ENCODE data around the gene MFF. TPM values are rescaled to one million over a fixed set of nuclear protein-coding genes. Genes with fewer than 3 reads are reported as not detected.

Gene MFF
- total RNA-seq, 1 experiment from 2014 or later = 83.3 TPM

GRCh38 chr2:227337442-227337841, 12.4 kb downstream of the MFF start:
- Histone ChIP-seq H3K4me2 (ENCODE audit: insufficient read depth, insufficient read length, low read length) (no peak overlapping the region), H2BK120ac (ENCODE audit: low read depth, low read length, poor library complexity, severe bottlenecking) (no peak overlapping the region)
- no peak overlapping the region for H3K4me3 Mint-ChIP-seq

More at GRCh38 chr2:227337442-227337841, 12.4 kb downstream of the MFF start:
- DNase-seq = no peak
- H3T11ph ChIP-seq (ENCODE audit: low read length) = no peak overlapping the region
- H3K9ac ChIP-seq (ENCODE audit: extremely low read depth, insufficient read length, low read length) = no peak overlapping the region
- no peak overlapping the region for H3K14ac ChIP-seq (ENCODE audit: insufficient read depth, low read length)
- H3K23me2 ChIP-seq (ENCODE audit: insufficient read length, low read depth, low read length, poor library complexity, severe bottlenecking) = no peaks in the 10 kb centered on the region
- peaks cover 3% of the 10 kb centered on the region for H3K79me1 ChIP-seq (ENCODE audit: insufficient read depth, low read depth, low read length, poor library complexity, severe bottlenecking)
- no peak overlapping the region for H3K18ac ChIP-seq (ENCODE audit: insufficient read length, low read depth, low read length)
- no peaks in the 10 kb centered on the region for H4K20me1 ChIP-seq (ENCODE audit: control insufficient read depth, insufficient read depth, insufficient read length)
- H2BK15ac ChIP-seq (ENCODE audit: low read depth, low read length) = no peak overlapping the region
- H3K79me2 ChIP-seq (ENCODE audit: insufficient read depth, low read length) = no peaks in the 10 kb centered on the region
- Mint-ChIP-seq H3K9me3 (no peaks in the 10 kb centered on the region), H3K27ac (no peak overlapping the region), H3K36me3 (ENCODE audit: insufficient read depth in 1 of 3, low read depth in 3 of 3) (peaks cover 11 to 60% (median 59%) of the 10 kb centered on the region in 3 experiments; a peak in 5 of 7 replicates), H3K4me1 (no peaks in the 10 kb centered on the region), H3K27me3 (ENCODE audit: low read depth) (no peaks in the 10 kb centered on the region)
- TF ChIP-seq CTCF (conservative IDR thresholded peaks at IDR 0.05) = no peak
- no peak overlapping the region for H4K8ac ChIP-seq (replicated peaks; ENCODE audit: insufficient read length, low read depth, low read length)
- H3K9me3 ChIP-seq (ENCODE audit: control insufficient read depth, low read depth, low read length) = no peaks in the 10 kb centered on the region
- H2BK5ac ChIP-seq (ENCODE audit: insufficient read length, low read length) = no peak overlapping the region
- no peak overlapping the region for H4K5ac ChIP-seq (ENCODE audit: insufficient read length, low read depth, low read length)
- H3K27ac ChIP-seq (ENCODE audit: insufficient read length, low read depth, low read length) = no peak overlapping the region
- no peak overlapping the region for H3K56ac ChIP-seq (ENCODE audit: insufficient read length, low read depth, low read length)
- H3K4me1 ChIP-seq (ENCODE audit: insufficient read depth, low read length) = no peaks in the 10 kb centered on the region
- H3K27me3 ChIP-seq (ENCODE audit: insufficient read depth, low read length) = no peaks in the 10 kb centered on the region
- H3K23ac ChIP-seq (ENCODE audit: insufficient read length, low read depth, low read length) = no peak overlapping the region
- H2AFZ ChIP-seq (ENCODE audit: low read length) = no peak overlapping the region
- H2BK12ac ChIP-seq (ENCODE audit: insufficient read length, low read depth, low read length) = no peak overlapping the region
- no peak overlapping the region for H4K91ac ChIP-seq (ENCODE audit: insufficient read length, low read depth, low read length)
- no CpG with 5 or more reads among the region's 2 CpGs for WGBS (ENCODE audit: extremely low coverage, insufficient read length, low lambda C conversion rate)
- no peak overlapping the region for H2BK20ac ChIP-seq (ENCODE audit: low read depth, low read length, poor library complexity, severe bottlenecking)
- H2AK5ac ChIP-seq (ENCODE audit: insufficient read length, low read length) = no peak overlapping the region
- H3K4ac ChIP-seq (ENCODE audit: low read depth, low read length) = no peak overlapping the region
